Measurements from ENCODE around the gene DACT2.
A peak's percentile ranks its signal among the peaks of the same experiment; 100 is the strongest.
"Not testable (repeated sequence)": the region's sequence is repeated elsewhere in the genome, so short reads cannot be mapped to it uniquely, and the experiment has no call there.

DACT2 gene

GRCh38 chr6:168320634-168321033, 1.1 kb upstream of the DACT2 start:
- DNase-seq = no peak

DNA sequence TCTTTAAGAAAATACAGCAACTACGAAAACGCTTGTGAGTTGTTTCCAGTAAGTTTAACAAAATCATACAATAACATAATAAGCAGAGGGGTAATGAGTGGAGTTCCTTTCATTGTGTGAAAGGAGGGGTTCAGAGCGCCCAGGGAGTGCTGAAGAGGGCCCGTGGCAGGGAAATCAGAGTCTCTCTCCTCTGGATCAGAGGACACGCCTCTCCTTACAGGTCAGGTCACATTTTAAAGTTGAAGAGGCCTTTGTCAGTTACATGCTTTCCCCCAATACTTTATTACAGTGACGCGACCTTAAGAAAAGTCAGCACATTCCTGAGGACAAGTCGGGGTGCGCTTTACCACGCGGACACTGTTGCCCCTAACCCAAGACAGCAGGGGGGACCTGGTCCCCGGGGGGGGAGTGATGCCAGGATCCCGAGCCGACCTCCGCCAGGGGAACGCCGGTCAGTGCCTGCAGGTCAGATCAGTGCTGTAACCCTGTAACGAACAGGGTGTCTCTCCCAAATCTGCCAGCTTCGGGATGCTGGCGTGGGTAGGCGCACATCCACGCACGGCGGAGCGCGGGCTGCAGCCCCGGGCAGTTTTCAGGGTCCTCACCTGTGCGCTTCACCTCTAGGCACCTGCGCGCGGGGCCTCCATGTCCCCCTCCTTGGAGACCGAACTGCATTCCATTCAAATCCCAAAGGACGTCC, 848 bp downstream of the DACT2 start:
- DNase-seq = peak; percentile 25

DNA sequence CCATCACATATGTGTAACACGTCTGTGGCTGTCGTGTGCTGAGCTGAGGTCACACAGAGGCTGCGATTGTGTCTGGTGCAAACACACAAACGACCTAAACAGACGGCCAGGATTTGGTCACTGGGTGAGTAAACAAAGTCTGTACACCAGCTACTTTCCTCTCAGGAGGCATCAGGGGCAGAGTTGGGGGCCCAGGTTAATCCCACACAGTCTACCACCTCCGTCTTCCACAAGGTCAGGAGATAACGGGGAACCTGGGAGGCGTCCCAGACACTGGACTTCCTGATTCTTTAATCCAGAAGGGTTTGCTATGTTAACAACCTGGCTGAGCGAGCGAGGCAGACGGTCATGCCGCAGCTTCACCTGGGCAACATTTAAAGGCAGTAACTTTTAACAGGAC, 1.5 kb downstream of the DACT2 start:
- DNase-seq = no peak

- DNase-seq = peak; percentile 60
Observed at GRCh38 chr6:168315596-168315995, 4.0 kb downstream of the DACT2 start.

GRCh38 chr6:168314948-168315347, 4.6 kb downstream of the DACT2 start:
- no peak for DNase-seq

DNA sequence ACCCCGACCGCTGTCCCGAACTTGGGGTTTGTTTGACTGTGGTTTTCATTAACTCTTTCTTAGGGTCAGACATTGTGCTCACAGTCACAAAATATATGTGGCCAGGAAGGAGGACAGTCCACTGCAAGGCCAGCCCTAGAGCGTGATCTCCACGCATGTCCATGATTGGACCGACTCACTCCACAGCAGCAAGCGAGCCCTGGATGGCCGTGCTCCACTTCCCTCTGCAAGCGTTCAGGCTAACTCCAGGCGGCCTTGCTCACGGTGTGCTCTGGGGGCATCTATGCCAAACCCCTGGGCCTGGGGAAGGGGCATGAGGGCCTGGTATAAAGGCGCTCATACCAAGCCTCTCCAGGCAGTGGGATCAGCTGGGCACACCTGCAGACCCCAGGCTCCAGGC, 5.6 kb downstream of the DACT2 start:
- DNase-seq = no peak

GRCh38 chr6:168313431-168314011, 6.1 kb downstream of the DACT2 start:
- no peak for DNase-seq

DNA sequence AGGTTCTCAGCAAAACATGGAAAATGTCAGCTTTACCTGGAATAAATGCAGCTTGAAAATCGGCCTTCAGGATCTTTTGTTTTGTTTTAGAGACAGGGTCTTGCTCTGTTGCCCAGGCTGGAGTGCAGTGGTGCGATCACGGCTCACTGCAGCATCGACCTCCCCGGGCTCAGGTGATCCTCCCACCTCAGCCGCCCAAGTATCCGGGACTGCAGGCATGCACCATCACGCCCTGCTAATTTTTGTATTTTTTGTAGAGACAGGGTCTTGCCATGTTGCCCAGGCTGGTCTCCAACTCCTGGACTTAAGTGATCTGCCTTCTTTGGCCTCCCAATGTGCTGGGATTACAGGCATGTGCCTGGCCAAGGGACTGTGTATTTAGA, 7.5 kb downstream of the DACT2 start:
- DNase-seq = not testable (repeated sequence)

- no peak for DNase-seq
Observed at GRCh38 chr6:168311410-168312124, 8.0 kb downstream of the DACT2 start.

DNA sequence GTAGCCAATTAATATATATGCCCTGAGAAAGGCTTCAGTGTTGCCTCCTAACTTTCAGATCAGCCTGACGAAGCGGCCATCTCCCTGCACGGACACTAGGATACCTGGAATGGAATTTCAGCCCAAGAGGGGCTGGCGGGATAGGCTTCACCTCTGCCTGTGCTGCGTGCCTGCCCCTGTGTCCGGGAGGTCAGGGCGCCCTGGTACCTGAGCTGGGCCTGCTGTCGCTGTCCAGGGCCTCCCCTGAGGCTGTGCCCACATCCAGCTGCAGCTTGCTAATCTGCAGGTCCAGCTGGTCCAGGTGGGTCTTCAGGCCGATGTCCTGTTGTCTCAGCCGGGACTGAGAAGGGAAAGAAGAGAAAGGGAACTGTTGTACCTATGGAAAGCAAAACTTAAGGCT, 8.6 kb downstream of the DACT2 start:
- no peak for DNase-seq

DNA sequence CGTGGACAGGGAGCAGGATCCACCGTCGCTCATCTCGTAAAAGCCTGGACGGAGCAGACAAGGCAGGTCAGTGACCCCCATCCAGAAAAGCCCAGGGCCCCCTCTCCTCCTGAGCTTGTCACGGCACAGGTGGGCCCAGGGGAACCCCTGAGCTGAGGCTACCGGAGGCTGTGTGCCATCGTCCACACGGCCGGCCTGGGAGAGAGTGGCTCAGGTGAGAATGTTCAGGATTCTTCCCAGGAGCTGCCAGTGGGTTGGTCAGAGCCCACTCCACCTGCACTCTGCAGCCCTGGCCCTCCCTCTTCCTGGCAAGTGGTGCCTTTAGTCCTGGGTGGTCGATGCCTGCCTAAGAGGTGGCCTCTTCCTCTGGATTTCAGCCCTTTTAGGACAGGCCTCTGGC, 9.2 kb downstream of the DACT2 start:
- DNase-seq = no peak

DNA sequence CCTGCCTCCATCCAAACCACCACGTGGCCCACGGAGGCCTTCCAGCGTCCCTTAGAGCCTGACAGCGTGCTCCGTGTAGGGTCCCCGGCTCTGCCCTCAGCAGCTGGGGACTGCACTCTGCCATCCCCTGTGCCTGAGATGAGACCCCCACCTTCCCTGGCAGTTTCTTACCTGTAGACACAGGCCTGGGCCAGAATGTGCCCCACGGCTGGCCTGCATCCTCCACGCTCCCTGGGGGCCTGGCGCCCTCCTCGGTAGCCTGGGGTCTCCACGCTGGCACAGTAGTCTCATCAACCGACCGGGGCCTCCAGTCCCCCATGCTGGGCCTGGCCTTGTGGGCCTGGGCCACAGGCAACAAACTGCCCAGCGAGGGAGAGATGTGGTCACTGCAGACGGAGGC, 9.6 kb downstream of the DACT2 start:
- DNase-seq = no peak

DNA sequence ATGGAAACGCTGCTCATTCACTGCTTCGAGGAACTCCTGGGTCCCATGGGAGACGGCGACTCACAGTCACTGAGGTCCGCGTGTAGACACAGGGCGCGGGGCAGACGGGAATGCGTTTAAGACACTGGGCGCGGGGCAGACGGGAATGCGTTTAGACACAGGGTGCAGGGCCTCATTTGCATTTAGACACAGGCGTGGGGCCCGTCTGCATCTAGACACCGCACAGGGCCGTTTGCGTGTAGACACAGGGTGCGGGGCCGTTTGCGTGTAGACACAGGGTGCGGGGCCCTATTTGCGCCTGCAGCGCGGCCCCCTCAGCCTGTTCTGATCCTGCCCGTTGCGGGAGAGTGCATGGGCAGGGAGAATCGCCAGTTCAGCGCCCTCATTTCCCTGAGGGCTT, 10.4 kb downstream of the DACT2 start:
- DNase-seq = no peak

DNA sequence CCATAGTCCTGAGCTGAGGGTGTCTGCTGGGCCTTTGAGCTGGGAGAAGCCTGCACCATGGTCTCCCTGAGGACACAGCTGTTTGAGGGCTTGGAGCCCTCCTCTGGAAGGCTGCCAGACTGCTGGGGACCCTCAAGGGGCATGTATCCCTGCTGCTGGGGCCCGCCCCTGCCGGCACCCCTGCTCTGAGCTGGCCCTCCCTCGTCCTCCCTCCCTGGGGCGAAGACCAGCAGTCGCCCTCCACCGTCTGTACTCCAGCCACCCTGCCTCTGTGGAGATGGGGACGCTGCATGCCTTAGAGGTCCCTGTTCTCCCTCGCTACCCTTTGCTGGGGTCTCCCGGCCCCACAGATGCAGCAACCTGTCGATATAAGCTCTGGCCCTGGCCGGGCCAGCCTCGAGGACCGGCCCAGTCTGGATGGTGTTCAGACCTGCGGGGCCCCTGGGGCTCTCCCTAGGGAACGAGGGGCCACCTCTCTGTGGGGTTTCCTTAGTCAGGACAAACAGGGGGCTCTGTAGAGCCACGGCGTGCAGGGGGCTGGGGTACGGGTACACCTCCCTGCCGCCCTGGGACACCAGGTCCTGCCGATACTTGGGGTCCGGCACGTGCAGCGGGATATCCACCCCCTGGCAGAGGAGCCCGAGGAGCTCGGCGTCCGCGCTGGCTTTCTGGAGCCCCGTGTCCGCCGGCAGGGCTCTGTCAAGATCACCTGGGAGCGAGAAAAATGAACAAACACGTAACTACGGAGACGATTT, 11.0 kb downstream of the DACT2 start:
- no peak for DNase-seq

DNA sequence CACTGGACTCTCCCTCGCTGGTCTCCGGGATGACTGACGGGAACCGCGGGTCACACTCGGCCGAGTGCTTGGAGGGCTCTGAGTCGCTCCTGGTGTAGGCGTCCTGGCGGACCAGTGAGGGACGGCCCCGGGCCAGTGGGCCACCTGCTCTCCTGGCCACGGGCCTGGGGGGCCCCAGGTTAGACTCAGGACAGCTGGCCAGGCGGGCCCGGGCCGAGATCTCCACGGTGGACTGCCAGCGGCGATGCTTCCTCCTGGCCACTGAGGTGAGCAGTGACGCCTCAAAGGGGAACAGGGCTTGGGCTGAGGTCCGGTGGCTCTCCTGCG, 11.9 kb downstream of the DACT2 start:
- no peak for DNase-seq

DNA sequence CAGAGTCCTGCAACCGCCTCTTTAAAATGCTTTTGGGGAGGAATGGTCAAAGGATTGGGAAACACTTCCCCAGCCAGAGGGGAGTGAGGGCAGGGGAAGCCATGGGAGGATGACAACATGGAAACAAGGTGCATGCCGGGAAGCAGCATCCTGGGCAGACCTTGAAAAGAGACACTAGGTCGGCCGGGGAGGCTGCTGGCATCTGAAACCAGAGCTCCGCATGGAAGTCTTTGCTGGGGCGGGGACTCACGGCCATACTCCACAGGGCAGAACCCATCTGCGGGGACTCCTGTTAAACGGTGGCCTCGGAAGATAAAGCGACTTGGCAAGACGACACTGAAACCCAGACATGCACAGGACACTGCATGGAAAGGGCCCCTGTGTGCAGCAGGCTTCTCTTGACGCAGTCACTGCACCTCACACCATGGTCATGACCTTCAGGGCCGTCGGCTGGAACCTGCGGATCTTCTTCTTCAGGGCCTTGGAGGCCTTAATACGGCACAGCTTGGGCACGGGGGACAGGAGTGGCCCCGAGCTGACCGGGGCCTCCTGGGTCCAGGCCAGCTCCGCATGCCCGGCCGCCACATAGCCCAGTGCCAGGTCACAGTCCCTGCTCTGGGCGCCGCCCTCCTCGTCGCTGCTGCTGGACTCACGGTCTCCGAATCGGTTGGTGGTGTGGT, 12.4 kb downstream of the DACT2 start:
- DNase-seq = no peak

DNA sequence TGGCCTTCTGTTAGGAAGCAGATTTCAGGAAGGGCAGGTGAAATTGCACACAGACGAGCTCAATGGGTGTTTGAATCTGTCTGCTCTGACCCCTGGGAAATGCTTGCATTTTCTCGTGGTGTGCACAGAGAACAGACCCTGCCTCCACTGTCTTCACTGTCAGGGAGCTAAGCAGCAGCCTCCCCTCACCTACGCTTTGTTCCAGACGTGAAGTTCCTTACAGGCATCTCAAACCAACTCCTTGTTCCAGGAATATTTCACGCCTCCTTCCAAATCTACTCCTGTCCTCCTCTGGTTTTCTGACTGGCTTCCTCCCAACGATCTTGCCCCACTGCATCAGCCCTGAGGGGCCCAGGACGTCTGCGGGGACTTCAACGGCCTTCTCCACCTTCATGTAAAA, 13.7 kb downstream of the DACT2 start:
- DNase-seq = no peak

- no peak for DNase-seq
Observed at GRCh38 chr6:168305096-168305749, 14.4 kb downstream of the DACT2 start.

DNA sequence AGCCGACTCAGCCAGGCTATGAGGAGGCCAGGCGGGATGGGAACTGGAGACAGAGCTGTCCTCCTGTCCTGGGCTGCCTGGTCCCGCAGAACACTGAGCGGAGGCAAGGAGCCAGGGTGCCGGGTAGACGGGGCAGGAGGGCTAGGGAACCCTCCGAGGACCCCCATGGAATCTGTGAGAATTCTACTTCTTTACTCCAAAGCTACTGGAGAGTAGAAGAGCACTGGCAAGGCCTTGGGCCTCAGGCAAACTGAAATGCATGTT, 14.9 kb downstream of the DACT2 start:
- DNase-seq = no peak

GRCh38 chr6:168303982-168304751, 15.4 kb downstream of the DACT2 start:
- DNase-seq = no peak

- DNase-seq = peak; percentile 12
Observed at GRCh38 chr6:168302534-168302933, 17.0 kb downstream of the DACT2 start.
